Fibroblast of lung (primary cell): ENCODE results near the gene AATK.

ENCODE experiments used
- EZH2 ChIP-seq: IDR thresholded peaks from 2 replicates; pipeline ENCODE4 v1.5.1; 2012; ENCODE audit warnings: low read length, control low read depth, mild to moderate bottlenecking; ENCODE audit errors: missing control alignments
- TF ChIP-seq, protein P1 (sequence below), 2 donors: IDR thresholded peaks in 1 of 2; conservative IDR thresholded peaks in 1 of 2; 1 replicate in 1 of 2; 2 replicates in 1 of 2; pipeline ENCODE4 v1.5.1; 2011 to 2012; ENCODE audit warnings: low read length in 2 of 2, control low read depth in 1 of 2, inconsistent platforms in 1 of 2, low read depth in 1 of 2, mild to moderate bottlenecking in 1 of 2

DNA sequence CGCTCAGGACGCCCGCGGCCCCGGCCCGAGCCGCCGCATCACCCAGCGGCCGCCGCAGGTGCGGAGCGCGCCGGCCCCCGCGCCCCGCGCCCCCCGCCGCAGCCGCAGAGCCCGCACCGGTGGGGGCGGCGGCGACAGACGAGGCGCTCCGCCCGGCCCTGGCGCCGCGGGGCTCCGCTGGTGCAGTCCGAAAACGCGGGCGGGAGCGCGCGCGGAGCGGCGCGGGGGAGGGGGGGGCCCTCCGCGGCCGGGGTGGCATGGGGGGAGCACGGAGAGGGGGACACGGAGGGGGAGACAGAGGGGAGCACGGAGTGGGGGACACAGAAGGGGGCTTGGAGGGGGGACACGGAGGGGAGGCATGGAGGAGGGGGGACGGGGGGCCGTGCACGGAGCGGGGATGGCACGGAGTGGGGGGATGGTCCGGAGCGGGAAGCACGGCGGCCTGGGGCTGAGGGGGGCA lies at the start of gene AATK:
- TF ChIP-seq, protein P1, sequence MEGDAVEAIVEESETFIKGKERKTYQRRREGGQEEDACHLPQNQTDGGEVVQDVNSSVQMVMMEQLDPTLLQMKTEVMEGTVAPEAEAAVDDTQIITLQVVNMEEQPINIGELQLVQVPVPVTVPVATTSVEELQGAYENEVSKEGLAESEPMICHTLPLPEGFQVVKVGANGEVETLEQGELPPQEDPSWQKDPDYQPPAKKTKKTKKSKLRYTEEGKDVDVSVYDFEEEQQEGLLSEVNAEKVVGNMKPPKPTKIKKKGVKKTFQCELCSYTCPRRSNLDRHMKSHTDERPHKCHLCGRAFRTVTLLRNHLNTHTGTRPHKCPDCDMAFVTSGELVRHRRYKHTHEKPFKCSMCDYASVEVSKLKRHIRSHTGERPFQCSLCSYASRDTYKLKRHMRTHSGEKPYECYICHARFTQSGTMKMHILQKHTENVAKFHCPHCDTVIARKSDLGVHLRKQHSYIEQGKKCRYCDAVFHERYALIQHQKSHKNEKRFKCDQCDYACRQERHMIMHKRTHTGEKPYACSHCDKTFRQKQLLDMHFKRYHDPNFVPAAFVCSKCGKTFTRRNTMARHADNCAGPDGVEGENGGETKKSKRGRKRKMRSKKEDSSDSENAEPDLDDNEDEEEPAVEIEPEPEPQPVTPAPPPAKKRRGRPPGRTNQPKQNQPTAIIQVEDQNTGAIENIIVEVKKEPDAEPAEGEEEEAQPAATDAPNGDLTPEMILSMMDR (conservative IDR thresholded peaks at IDR 0.05 in 1 of 2, IDR thresholded peaks at IDR 0.05 in 1 of 2; ENCODE audit: low read depth in 1 of 2, low read length in 2 of 2): no peak
- no peak for TF ChIP-seq EZH2
